Measurements from ENCODE around the gene LCT.
"Not testable (repeated sequence)": the region's sequence is repeated elsewhere in the genome, so short reads cannot be mapped to it uniquely, and the experiment has no call there.

Gene LCT

DNA sequence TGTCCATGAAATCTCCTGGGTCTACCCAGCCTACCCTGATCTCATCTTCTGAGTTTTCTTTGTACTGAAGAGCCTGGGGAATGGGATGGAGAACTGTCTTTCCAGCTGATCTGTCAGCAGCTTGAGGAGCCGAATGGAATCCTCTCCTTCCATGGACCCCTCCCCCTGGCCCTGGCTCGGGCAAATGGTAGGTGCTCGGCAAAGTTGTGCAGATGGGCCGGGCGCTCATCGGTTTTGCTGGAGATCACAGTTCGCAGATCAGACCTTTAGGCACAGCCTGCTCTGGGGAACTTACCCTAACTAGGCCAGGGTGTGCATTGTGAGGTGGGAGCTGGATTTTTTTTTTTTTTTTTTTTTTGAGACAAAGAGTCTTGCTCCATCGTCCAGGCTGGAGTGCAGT, 40.4 kb downstream of the LCT start:
- no peak for DNase-seq

DNA sequence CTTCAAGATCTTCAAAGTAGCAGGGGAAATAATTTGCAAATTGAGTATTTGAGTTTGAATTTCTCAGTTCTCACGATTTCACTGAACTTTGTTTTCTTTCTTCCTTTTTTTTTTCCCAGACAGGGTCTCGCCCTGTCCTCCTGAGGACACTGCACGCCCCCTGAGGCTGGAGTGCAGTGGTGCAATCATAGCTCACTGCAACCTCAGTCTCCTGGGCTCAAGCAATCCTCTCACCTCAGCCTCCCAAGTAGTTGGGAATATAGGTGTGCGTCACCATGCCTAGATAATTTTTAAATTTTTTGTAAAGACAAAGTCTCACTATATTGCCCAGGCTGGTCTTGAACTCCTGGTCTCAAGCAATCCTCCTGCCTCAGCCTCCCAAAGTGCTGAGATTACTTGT, 41.3 kb downstream of the LCT start:
- DNase-seq: not testable (repeated sequence)

DNA sequence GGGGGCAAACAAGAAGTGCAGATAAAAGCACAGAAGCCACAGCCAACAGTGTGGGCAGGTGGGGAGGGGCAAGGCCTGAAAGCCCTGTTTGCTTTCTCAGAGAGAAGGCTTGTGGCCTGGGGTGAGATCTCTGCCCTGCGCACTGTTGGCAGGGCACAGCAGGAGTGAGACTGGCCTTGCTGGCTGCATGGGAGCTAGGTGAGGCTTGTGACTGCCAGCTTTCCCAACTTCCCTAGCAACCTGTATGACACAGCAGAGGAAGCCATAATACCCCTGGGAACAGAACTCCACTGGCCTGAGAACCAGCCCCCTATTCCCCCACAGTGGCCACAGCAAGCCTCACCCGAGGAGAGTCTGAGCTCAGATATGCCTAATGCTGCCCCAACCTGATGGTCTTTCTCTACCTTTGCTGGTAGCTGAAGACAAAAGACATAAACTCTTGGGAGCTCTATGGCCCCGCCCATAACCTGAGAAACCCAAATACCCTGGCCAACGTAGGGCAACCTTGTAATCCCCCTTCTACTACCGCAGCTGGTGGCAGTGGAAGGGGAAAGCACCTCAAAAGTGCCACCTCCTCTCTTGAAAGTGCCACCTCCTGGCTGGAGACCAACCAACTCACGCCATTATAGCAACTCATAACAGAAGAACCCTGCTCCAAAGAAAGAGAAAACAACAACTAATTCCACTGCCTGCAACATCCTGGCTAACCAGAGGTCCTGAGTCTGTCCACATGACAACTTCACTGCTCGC, 44.4 kb downstream of the LCT start:
- DNase-seq: no peak

DNA sequence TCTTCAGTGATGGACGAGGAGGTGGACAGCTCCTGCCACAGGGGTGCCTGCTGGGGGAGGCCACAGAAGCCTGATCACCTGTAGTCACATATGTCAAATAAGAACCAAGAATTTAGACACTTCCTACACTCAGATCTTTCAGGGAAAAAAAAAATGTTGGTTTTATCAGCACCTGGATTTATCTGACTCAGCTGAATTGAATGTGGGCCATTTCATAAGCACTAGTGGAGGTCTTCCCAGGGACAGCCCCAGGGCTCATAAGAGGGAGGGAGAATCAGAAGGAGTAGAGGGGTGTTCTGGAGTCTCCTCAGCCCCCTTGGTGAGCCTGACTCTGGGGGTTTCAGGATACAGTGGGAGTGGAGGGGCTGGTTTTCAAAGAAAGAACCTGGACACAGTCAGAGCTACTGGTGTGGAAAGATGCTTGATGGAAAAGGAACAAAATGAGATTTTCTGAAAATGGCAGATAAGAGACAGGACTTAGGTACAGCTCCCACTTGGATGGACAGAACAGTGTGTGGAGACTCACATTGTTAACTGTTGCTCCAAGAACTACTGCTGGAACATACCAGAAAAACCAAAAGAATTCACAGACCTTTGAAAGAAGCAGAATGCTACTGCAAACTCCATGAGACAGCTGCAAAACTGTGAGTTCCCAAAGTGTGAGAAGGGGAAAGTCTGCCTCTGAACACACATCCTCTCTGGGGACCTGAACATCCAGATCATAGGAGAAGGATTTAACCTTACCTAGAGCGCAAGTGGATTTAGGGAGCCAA, 45.4 kb downstream of the LCT start:
- DNase-seq: no peak

DNA sequence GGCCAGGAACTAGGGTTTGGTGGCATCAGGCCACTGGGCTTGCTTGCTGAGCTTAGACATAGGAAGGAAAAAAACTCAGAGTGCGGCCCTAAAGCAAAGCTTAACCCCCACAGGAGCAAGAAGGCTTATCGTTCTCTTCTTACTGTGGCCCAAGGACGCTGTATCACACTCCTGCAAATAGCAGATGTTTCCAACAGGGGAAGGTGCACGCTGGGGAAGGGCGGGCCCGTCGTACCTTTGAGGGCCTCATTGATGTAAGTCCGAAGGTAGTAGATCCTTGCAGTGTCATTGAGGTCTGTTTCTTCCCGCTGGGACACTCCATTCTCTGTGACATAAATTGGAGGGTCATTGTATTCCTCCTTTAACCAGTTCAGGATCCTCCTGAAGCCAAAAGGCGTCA, 46.6 kb downstream of the LCT start:
- no peak for DNase-seq

DNA sequence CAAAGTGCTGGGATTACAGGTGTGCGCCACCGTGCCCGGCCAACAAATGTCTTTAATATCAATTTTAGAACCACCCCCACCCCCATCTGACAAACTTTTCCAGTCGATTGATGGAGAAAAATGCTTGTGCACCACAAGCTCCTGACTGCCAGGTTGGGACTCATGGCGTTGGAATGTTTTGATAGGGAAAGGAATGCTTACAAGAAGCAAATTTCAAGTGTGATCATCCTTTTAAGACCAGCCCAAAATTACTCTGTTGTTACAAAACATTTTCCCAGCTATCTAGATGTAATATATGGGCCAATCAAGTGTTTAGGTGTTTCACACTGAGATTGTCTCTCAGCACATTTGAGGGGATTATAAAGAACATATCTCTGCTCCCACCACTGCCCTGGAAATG, 50.2 kb downstream of the LCT start:
- DNase-seq: no peak

DNA sequence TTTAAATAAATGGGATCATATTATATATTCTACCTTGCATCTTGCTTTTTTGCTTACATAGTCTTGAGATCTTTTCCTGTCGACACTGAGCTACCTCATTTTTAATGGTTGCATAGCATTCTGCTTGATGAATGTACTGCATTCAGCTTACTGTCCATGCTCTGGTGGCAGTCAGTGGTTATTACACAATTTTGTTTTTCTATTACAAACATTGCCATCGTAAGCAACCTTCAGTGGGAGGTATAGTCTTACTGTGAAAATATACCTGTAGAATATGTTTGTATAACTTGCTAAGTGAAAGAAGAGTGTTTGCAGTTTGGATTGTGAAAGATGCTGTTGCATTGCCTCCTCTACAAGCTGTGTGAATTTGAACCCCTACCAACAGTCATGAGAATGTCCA, 52.0 kb downstream of the LCT start:
- peak; percentile 10 for DNase-seq

DNA sequence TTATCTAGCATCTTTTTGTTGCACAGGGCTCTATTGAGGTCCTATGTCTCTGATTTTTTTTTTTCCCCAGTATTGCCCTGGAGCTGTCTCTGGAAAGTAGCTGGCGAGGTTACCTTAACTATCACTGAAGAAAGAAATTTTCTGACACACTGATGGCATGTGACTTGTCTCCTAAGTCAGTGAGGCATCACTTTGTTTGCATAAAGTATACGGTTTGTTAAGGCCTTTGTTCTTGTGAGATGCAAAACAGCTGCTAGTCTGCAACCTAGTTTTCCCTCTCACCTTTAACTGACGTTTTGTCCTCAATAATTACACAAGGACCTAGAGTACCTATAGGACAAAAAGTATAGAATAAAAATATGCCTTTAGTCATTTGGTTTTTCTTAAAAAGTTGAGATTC, 53.5 kb downstream of the LCT start:
- DNase-seq: peak; percentile 4

DNA sequence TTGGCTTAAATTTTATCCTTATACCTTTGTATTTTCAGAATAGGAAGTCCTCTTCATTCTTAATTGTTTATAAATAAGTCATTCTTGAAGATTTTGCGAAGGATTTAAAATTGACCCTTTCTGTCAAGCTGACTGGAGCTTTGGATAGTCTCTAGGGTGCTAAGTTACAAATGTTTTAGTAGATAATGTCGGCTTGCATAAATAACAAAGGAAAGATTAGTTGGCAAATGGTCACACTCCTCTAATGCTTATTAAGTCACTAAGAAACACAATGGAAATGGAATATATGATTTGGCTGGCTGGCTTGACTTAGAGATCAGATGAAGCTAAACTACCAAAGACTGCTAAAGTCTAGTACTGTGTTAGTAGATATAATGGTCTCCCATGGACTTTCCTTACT, 54.8 kb downstream of the LCT start:
- no peak for DNase-seq

DNA sequence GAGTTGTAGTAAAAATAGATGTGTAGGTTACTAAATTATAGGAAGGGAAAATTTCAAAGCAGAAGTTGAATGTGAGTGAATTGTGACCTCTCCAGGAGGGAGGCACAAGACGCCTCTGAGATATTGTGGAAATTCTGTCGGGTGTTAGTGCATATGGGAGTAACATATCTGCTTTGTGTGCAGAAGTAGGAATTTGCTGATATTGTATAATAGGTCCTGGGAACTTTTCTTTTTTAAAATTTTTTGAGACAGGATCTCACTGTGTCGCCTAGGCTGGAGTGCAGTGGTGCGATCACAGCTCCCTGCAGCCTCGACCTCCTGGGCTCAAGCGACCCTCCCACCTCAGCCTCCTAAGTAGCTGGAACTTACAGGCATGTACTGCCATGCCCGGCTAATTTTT, 60.6 kb downstream of the LCT start:
- no peak for DNase-seq

DNA sequence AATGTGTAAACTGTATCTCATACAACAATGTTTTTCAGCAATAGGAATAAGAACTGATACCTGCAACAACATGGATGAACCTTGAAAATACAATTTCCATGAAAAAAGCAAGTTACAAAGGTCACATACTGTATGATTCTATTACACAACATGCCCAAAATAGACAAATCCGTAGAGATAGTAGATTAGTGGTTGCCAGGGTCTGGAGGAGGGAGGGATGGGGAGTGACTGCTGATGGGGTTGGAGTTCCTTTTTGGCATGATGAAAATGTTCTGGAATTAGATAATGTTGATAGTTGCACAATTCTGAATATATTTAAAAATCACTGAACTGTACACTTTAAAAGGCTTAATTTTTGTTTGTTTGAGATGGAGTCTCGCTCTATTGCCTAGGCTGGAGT, 61.6 kb downstream of the LCT start:
- DNase-seq: no peak

DNA sequence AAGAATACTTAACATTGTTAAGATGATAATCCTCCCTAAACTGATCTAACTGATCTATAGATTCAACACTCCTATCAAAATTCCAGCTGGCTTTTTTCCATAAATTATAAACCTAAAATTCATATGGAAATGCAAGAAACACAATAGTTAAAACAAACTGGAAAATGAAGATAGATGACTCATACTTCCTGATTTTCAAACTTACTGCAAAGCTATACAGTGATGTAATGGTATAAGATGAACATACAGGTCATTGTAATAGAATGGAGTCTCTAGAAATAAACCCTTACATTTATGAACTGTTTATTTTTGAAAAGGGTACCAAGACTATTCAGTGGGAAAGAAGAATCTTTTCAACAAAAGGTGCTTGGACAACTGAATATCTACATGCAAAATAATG, 63.1 kb downstream of the LCT start:
- DNase-seq: no peak

DNA sequence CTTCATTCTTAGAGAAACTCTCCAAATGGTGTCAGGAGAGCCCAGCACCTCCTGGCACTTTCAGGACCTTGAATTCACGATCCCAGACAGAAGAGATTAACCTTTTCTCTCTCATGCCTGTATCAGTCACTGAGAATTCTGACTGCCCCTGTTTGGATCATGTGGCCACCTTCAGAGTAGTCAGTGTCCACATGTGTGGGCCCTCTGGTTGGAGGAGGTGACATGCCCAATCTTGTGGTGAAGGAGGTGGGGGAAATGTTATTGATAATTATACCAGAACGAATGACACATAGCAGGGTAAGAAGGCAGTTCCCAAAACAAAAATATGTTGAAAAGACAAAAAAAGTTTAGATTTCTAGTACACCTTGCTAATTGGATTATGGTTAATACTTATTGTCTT, 63.7 kb downstream of the LCT start:
- no peak for DNase-seq

DNA sequence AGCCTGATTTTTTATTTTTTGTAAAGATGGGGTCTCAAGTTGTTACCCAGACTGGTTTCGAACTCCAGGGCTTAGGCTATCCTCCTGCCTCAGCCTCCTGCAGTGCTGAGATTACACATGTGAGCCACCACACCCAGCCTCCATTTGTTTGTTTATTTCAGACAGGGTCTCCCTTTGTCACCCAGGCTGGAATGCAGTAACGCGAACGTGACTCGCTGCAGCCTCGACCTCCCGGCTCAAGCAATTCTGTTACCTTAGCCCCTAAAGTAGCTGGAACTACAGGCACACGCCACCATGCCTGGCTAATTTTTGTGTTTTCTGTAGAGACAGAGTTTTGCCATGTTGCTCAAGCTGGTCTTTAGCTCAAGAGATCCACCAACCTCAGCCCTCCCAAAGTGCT, 68.1 kb downstream of the LCT start:
- no peak for DNase-seq

DNA sequence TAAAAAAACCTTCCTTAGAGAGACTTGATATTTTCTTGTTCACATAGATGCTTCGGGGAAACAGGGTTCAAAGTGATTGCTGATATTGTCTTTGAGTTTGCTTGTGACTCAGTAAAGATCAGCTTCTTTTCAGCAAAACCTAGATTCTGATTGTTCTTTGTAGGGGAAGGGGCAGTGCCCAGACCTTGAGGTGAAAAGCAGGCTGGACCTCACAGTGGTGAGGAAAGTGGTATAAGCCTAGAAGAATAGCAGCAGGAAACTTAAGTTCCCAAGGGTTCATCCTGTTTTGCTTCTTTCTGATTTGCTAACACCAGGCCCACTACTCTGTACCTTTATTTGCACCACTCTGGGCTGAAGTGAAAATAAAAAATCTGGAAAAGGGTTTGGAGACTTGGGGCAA, 74.5 kb downstream of the LCT start:
- no peak for DNase-seq

DNA sequence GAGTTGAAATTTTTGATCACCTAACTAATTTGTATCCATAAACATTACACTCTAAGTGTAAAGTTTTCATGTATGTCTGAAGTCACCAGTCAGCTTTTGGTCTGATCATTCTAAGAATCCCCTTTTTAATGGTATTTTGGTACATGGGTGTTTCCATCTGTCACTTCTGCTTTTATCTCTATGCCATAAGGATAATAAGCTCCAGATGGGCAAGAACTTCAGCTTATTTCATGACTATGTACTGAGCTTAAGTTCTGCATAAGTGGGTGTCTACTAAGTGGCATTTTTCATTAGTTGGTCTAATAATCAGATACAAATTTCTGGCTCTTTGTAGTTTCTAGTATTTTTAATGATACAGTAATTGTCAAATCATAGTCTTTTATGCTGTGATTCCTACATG, 75.0 kb downstream of the LCT start:
- DNase-seq: no peak

DNA sequence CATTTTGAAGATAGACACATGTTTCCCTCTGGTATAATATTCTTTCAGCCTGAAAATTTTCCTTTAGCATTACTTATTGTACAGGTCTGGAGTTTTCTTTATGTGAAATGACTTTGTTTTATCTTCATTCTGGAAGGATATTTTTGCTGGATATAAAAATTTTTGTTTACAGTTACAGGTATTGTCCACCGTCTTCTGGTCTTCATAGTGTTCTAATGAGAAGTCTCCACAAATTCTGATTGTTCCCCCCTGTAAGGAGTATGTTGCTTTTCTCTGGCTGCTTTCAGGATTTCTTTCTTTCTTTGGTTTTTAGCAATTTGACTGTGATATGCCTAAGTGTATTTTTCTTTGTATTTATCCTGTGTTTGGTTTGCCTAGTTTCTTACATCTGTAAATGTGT, 80.3 kb downstream of the LCT start:
- DNase-seq: no peak

DNA sequence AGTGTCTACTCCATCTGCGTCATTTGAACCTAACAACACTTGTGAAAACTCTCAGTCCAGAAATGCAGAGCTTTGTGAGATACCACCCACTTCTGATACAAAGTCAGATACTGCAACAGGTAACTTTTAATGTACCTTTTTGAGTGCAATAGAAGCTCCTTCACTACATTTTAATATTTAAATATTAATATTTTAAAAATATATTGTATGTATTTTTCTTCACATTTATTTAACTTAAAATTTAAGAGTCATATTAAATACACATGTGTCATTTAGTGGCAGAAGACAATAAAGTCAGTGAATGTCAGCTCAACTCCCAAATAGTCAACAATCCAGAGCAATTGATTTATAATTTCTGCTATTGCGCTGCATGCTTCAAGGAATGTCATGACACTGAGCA, 81.4 kb downstream of the LCT start:
- no peak for DNase-seq

DNA sequence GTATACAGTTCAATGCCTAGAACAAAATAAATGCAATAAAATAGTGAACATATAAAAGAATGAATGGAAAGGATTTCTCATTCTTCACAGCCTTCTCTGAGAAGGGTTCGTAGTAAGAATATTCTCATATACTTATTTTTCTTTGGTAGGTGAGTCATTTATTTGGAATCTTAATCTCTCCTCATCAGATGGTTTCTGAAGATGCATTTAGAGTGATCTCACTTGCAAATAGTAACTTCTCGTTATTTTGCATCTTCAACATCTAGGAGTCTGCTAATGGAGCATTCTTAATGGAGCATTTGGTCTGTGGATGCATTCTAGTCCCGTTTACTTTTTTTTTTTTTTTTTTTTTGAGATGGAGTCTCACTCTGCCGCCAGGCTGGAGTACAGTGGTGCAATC, 91.4 kb downstream of the LCT start:
- no peak for DNase-seq

DNA sequence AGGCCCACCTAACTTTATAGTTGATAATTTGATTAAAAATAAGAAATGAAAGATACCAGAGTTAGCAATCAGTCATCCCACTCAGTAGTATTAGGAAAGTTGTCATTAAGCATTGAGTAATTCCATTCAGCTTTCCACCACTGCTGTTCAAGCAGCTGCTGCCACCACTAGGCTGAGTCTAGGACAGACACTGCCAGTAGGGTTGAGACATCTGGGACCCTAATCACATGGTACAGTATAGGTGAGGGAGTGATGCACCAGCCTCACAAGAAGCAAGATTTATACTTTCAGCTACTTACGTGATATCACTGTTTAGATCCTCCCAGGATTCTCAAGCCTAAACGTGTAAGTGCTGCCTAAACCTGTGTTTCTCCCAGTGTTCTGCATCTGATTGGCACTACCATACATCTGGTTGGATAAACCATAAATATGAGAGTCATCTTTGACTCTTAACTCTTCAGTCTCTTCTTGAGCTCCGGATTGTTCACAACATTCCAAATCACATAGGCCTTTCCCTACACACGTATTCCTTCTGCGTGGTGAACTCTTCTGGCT, 92.1 kb downstream of the LCT start:
- peak; percentile 7 for DNase-seq

DNA sequence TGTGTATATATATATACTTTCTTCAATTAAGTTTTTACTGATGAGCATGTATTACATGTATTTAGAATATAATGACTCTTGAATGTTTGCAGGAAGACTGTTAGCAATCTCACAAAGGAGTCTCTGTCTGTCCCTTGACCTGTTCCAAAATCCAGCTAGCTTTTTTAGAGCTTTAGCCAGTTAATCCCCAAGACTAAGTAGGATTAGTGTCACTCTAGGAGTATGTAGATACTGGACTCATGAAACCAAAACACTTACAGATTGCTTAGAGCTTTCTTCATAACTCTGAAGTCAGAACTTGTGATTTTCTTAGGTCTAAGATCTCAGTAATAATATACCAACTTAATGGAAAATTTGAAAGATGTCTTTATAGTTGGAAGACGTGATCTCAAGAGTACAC, 93.1 kb downstream of the LCT start:
- DNase-seq: no peak

DNA sequence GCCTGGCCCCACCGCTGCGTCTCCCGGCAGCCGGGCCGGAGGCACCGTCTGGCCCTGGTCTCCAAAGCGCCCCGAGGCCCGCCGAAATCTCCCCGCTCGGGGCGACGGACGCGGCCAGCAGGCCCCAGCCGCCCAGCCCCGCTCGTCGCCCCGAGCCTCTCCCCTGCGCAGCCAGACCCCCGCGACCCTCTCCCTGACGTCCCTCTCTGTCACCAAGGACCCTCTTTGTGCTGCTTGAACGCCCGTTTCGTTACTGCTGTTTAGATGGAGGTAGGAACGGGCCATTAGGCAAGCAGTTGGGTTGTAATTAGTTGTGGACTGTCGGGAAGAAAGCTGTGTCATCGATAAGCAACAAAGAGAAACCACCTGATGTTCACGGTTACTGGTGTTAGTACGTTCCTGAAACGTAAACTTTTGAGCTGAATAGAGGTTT, 94.6 kb downstream of the LCT start:
- peak; percentile 53 for DNase-seq

DNA sequence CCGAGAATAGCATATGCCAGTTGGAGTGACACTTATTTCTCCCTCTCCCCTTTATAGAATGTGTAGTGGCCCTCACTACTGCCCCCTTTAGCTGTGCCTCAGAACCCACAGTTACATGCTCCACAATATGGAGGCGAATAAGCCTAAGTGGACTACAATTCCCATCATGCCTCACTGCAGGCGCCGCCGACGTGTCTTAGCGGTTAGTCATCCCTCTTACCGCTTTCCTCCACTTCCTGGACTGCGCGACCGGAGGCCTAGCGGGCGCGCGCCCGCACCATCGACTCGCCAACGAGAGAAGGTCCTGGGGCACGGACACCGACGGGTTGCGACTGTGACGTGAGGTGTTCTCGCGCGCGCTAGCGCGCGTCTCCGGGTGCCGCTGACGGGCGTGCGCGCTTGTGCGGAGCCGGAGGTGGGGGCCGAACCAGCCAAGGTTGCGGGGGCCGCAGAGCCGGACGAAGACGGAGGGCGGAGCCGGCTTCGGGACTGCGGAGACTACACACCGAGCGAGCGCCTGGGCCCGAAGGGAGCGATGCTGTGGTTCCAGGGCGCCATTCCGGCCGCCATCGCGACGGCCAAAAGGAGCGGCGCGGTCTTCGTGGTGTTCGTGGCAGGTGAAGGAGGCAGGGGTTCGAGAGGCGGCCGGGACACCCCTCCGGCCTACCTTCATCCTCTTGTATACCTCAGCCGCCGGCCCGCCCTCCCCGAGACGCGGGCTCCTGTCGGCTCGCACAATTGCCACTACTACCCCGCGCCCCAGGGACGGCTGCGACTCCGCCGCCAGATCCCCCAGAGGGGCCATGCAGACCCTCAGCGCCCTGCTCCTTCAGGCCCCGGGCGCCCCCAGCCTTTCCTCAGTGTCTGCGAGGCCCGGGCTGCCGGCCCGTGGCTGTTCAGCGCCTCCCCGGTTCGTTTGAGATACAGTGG, 95.3 kb downstream of the LCT start, which contains the start of gene UBXN4:
Gene UBXN4 (plus strand): TSS at position 461 of the 930 bp plus-strand sequence. CDS start 75 bp downstream, at position 536.
- DNase-seq: peak; percentile 95
